NB4 (cell line): ENCODE results near the gene CCDC18.

Source experiments
- MYC ChIP-seq: IDR thresholded peaks from 2 replicates; pipeline ENCODE4 v1.6.1; 2011; ENCODE audit warnings: low read depth, low read length
- POLR2A ChIP-seq: IDR thresholded peaks from 2 replicates; pipeline ENCODE4 v1.6.1; 2011; ENCODE audit warnings: mild to moderate bottlenecking; ENCODE audit not compliant: insufficient read length; ENCODE audit errors: extremely low read depth
- TF ChIP-seq, protein P1 (sequence below): IDR thresholded peaks from one replicate; pipeline ENCODE4 v1.5.1; 2012; ENCODE audit warnings: low read depth, low read length
- TF ChIP-seq, protein P2 (sequence below): IDR thresholded peaks from 2 replicates; pipeline ENCODE4 v1.6.1; 2011; ENCODE audit warnings: low read depth, low read length

DNA sequence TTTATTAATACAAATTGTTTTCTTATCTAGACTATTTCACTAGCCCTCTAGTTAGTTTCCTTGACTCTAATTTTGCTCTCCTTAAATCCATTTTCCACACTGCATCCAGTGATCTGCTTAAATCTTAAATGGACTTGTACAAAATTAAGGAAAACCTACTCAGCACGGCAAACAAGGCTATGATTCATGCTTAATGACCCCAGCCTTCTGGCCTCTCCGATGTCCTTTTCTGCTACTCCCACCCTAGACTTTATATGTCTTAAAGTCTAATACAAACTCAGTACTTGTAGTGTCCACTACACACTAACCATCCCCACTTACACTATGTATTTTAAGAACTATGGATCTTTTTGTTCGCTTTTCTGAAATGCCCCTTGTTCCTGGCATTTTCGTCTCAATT, 2.5 kb upstream of the CCDC18 start:
- TF ChIP-seq POLR2A, result no peak
- TF ChIP-seq, protein P1, sequence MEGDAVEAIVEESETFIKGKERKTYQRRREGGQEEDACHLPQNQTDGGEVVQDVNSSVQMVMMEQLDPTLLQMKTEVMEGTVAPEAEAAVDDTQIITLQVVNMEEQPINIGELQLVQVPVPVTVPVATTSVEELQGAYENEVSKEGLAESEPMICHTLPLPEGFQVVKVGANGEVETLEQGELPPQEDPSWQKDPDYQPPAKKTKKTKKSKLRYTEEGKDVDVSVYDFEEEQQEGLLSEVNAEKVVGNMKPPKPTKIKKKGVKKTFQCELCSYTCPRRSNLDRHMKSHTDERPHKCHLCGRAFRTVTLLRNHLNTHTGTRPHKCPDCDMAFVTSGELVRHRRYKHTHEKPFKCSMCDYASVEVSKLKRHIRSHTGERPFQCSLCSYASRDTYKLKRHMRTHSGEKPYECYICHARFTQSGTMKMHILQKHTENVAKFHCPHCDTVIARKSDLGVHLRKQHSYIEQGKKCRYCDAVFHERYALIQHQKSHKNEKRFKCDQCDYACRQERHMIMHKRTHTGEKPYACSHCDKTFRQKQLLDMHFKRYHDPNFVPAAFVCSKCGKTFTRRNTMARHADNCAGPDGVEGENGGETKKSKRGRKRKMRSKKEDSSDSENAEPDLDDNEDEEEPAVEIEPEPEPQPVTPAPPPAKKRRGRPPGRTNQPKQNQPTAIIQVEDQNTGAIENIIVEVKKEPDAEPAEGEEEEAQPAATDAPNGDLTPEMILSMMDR, result no peak
- TF ChIP-seq, protein P2, sequence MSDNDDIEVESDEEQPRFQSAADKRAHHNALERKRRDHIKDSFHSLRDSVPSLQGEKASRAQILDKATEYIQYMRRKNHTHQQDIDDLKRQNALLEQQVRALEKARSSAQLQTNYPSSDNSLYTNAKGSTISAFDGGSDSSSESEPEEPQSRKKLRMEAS, result no peak
- no peak for TF ChIP-seq MYC
